Hepatocyte (in vitro differentiated cells): ENCODE data around the gene IDH3A.

ENCODE experiments used
- CTCF ChIP-seq: fragments of 200-600 bp; sonication (generic); IDR thresholded peaks from 2 replicates; pipeline ENCODE4 v1.5.1; 2016; ENCODE audit warnings: antibody characterized with exemption, mild to moderate bottlenecking; ENCODE audit not compliant: poor library complexity
- EZH2 ChIP-seq: fragments of 200-600 bp; sonication (generic); IDR thresholded peaks from 2 replicates; pipeline ENCODE4 v1.6.1; 2016; ENCODE audit warnings: antibody characterized with exemption, mild to moderate bottlenecking, borderline replicate concordance
- EZH2phosphoT487 ChIP-seq: fragments of 200-600 bp; sonication (generic); IDR thresholded peaks from one replicate; pipeline ENCODE4 v1.6.1; 2018; ENCODE audit warnings: antibody characterized with exemption, mild to moderate bottlenecking, low read depth, moderate library complexity; ENCODE audit not compliant: unreplicated experiment, severe bottlenecking

GRCh38 chr15:78192826-78193594 lies 43.8 kb downstream of the IDH3A start:
- no peak for TF ChIP-seq EZH2
- no peak for TF ChIP-seq CTCF
- TF ChIP-seq EZH2phosphoT487, result no peak
